Measurements from ENCODE around the gene CELF6. TPM values are rescaled to one million over a fixed set of nuclear protein-coding genes. Genes with fewer than 3 reads are reported as not detected.
A peak's percentile ranks its signal among the peaks of the same experiment; 100 is the strongest.

Gene CELF6
- total RNA-seq, 1 experiment from 2014 or later, result 0.19 TPM

DNA sequence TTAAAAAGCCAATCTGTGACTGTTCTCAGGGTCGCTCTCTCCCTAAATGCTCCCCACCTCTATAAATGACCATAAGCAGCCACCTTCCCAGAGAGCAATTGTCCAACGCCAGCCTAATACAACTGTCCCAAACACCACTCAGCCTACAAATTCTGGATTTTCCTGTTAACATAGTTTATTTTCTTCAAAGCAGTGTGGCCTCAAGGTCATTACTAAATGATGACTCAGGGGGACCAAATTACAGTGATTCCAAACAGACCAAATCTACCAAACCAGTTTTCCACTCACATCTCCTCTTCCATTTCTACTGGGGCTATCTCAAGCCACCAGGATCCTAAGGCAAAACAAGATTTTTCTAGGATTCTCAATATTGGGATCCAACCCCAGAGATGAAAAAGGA lies 33.3 kb upstream of the CELF6 start:
- CTCF ChIA-PET, result no interaction called here
- peaks cover 10% of the 10 kb centered on the region for H3K4me1 Mint-ChIP-seq (ENCODE audit: low read depth, unreplicated experiment)
- H3K27me3 Mint-ChIP-seq (ENCODE audit: unreplicated experiment), result no peaks in the 10 kb centered on the region
- no peak overlapping the region for H3K27ac Mint-ChIP-seq (ENCODE audit: unreplicated experiment)
- intact Hi-C loops (cut with micrococcal nuclease; ENCODE audit: unreplicated experiment), result no loop called here
- no peak for DNase-seq
- H3K4me3 Mint-ChIP-seq (ENCODE audit: low read depth, unreplicated experiment), result no peak overlapping the region
- no TSS peak for BruUV-seq (replicated peaks)
- TF ChIP-seq, protein P1, sequence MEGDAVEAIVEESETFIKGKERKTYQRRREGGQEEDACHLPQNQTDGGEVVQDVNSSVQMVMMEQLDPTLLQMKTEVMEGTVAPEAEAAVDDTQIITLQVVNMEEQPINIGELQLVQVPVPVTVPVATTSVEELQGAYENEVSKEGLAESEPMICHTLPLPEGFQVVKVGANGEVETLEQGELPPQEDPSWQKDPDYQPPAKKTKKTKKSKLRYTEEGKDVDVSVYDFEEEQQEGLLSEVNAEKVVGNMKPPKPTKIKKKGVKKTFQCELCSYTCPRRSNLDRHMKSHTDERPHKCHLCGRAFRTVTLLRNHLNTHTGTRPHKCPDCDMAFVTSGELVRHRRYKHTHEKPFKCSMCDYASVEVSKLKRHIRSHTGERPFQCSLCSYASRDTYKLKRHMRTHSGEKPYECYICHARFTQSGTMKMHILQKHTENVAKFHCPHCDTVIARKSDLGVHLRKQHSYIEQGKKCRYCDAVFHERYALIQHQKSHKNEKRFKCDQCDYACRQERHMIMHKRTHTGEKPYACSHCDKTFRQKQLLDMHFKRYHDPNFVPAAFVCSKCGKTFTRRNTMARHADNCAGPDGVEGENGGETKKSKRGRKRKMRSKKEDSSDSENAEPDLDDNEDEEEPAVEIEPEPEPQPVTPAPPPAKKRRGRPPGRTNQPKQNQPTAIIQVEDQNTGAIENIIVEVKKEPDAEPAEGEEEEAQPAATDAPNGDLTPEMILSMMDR (IDR thresholded peaks at IDR 0.05; ENCODE audit: unreplicated experiment), result no peak
- no peaks in the 10 kb centered on the region for H3K9me3 Mint-ChIP-seq (ENCODE audit: low read depth, unreplicated experiment)
- peaks cover 20% of the 10 kb centered on the region for H3K36me3 Mint-ChIP-seq (ENCODE audit: insufficient read depth, unreplicated experiment)

DNA sequence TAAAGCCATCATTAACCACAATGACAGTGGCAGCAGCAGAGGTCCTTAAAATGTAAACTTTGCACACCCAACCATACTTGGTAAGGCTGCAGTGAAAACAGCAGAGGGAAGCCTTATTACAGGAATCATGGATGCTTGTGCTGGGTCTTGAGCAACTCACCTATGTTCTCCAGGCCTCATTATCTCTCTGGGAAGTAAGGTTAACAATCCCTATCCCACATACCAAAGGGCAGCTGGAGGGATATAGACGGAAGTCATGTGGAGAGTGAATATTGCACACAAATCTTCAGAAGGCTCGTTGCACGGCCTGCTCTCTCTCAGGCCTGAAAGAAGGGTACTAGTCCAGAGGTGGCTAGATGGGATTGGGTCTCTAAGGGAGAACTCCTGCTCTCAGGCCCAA lies 25.8 kb upstream of the CELF6 start:
- TF ChIP-seq, protein P1 (IDR thresholded peaks at IDR 0.05; ENCODE audit: unreplicated experiment), result no peak
- DNase-seq, result no peak
- no peak overlapping the region for H3K4me3 Mint-ChIP-seq (ENCODE audit: low read depth, unreplicated experiment)
- CTCF ChIA-PET, result no interaction called here
- H3K27me3 Mint-ChIP-seq (ENCODE audit: unreplicated experiment), result no peaks in the 10 kb centered on the region
- intact Hi-C loops (cut with micrococcal nuclease; ENCODE audit: unreplicated experiment), result no loop called here
- H3K36me3 Mint-ChIP-seq (ENCODE audit: insufficient read depth, unreplicated experiment), result peaks cover 6% of the 10 kb centered on the region
- H3K4me1 Mint-ChIP-seq (ENCODE audit: low read depth, unreplicated experiment), result no peaks in the 10 kb centered on the region
- no TSS peak for BruUV-seq (replicated peaks)
- no peaks in the 10 kb centered on the region for H3K9me3 Mint-ChIP-seq (ENCODE audit: low read depth, unreplicated experiment)
- no peak overlapping the region for H3K27ac Mint-ChIP-seq (ENCODE audit: unreplicated experiment)

DNA sequence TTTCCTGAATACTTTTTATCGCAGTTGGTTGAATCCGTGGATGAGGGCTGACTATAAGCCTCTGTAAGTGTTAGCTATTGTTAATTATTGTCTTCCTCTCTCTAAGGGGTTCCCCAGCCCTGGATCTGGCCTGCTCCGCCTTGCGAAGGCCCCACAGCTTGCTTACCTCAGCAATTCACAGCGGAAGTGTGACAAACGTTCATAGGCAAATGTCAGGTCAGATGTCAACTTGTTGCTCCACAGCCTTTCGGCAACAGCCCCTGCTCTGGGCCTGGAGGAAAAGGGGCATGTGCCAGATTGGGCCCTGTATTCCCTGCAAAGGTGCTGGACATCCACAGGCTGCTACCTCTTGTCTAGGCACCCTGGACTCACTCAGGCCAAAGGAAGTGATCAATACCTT lies 25.3 kb upstream of the CELF6 start:
- no peak overlapping the region for H3K4me3 Mint-ChIP-seq (ENCODE audit: low read depth, unreplicated experiment)
- no peaks in the 10 kb centered on the region for H3K27me3 Mint-ChIP-seq (ENCODE audit: unreplicated experiment)
- no peak for DNase-seq
- BruUV-seq (replicated peaks), result no TSS peak
- intact Hi-C loops (cut with micrococcal nuclease; ENCODE audit: unreplicated experiment), result no loop called here
- H3K36me3 Mint-ChIP-seq (ENCODE audit: insufficient read depth, unreplicated experiment), result peaks cover 11% of the 10 kb centered on the region
- H3K4me1 Mint-ChIP-seq (ENCODE audit: low read depth, unreplicated experiment), result no peaks in the 10 kb centered on the region
- CTCF ChIA-PET, result no interaction called here
- H3K9me3 Mint-ChIP-seq (ENCODE audit: low read depth, unreplicated experiment), result no peaks in the 10 kb centered on the region
- no peak overlapping the region for H3K27ac Mint-ChIP-seq (ENCODE audit: unreplicated experiment)
- TF ChIP-seq, protein P1 (IDR thresholded peaks at IDR 0.05; ENCODE audit: unreplicated experiment), result no peak

DNA sequence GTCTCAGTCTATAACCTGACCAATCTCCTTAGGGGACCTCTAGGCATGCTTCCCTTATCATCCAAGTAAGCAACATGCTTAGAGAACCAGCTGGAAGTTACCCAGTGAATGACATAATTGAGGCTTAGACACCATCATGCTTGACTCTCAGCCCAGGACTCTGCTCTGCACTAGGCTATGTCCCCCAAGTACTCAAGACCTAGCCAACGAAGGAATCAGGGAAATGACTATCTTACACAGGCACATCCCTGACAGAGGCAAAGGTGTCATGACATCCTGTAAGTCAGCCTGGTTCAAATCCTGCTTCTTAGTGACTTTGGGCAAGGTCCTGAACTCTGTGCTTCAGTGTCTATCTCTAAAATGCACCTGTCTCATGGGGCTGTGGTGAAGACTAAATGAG lies 24.6 kb upstream of the CELF6 start:
- Mint-ChIP-seq H3K27ac (ENCODE audit: unreplicated experiment) (no peak overlapping the region), H3K9me3 (ENCODE audit: low read depth, unreplicated experiment) (no peaks in the 10 kb centered on the region), H3K4me1 (ENCODE audit: low read depth, unreplicated experiment) (no peaks in the 10 kb centered on the region), H3K27me3 (ENCODE audit: unreplicated experiment) (no peaks in the 10 kb centered on the region), H3K4me3 (ENCODE audit: low read depth, unreplicated experiment) (no peak overlapping the region), H3K36me3 (ENCODE audit: insufficient read depth, unreplicated experiment) (peaks cover 12% of the 10 kb centered on the region)
- TF ChIP-seq, protein P1 (IDR thresholded peaks at IDR 0.05; ENCODE audit: unreplicated experiment), result no peak
- no TSS peak for BruUV-seq (replicated peaks)
- no peak for DNase-seq
- CTCF ChIA-PET, result no interaction called here
- intact Hi-C loops (cut with micrococcal nuclease; ENCODE audit: unreplicated experiment), result no loop called here

DNA sequence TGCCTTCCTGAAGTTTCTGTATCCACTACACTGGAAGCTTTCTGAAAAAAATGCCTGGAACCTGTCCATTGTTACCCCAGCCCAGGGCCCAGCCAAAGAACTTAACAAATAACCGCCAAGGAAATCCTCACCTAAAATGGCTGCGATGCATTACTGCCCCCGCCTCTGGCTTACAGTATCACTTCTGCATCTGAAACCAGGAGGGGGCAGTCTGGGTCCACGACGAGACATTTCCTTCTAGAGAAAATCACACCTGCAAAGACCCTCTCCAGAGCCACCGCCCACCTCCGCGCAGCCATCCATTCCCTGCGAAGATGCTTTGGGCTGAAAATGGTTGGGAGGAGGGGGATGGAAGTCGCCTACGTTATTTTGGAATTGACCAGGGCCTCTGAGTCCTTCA lies 22.4 kb upstream of the CELF6 start:
- TF ChIP-seq, protein P1 (IDR thresholded peaks at IDR 0.05; ENCODE audit: unreplicated experiment), result peak; percentile 27
- peak; percentile 52 for DNase-seq
- Mint-ChIP-seq H3K36me3 (ENCODE audit: insufficient read depth, unreplicated experiment) (peaks cover 12% of the 10 kb centered on the region), H3K9me3 (ENCODE audit: low read depth, unreplicated experiment) (no peaks in the 10 kb centered on the region), H3K27me3 (ENCODE audit: unreplicated experiment) (no peaks in the 10 kb centered on the region), H3K4me3 (ENCODE audit: low read depth, unreplicated experiment) (no peak overlapping the region), H3K27ac (ENCODE audit: unreplicated experiment) (no peak overlapping the region), H3K4me1 (ENCODE audit: low read depth, unreplicated experiment) (no peaks in the 10 kb centered on the region)
- CTCF ChIA-PET, result no interaction called here
- intact Hi-C loops (cut with micrococcal nuclease; ENCODE audit: unreplicated experiment), result no loop called here
- BruUV-seq (replicated peaks), result no TSS peak

Measured in Calu3 (cell line).